Psoas muscle (tissue), 8 donors: Measurements from ENCODE around the gene INTS7. TPM values are rescaled to one million over a fixed set of nuclear protein-coding genes. Genes with fewer than 3 reads are reported as not detected.
"Not testable (repeated sequence)": the region's sequence is repeated elsewhere in the genome, so short reads cannot be mapped to it uniquely, and the experiment has no call there.

Experiments
- ATAC-seq, 4 donors: fragments of 200-7000 bp; cut with Tn5 transposase; one replicate each; pipeline ENCODE4 v1.9.1; 2020; ENCODE audit warnings: moderate library complexity in 3 of 4, mild to moderate bottlenecking in 2 of 4
- DNase-seq, 2 donors: peaks; one replicate each; pipeline ENCODE4 v3.0.0-alpha.2; 2020
- H3K27ac ChIP-seq: fragments of 200-600 bp; one replicate; pipeline ENCODE4 v1.8.0; 2022
- H3K27me3 ChIP-seq, 3 donors: fragments of 200-600 bp in 1 of 3; one replicate each; pipeline versions ENCODE4 v1.6.1 to v1.8.0; 2013 to 2022; ENCODE audit warnings: low read length in 2 of 3, mild to moderate bottlenecking in 2 of 3, moderate library complexity in 1 of 3; ENCODE audit not compliant: insufficient read depth in 3 of 3
- H3K36me3 ChIP-seq, 2 donors: fragments of 200-600 bp in 1 of 2; one replicate each; pipeline versions ENCODE4 v1.6.1 to v1.8.0; 2013 to 2022; ENCODE audit warnings: low read depth in 1 of 2, mild to moderate bottlenecking in 1 of 2, moderate library complexity in 1 of 2; ENCODE audit not compliant: insufficient read depth in 1 of 2
- H3K4me1 ChIP-seq: fragments of 200-600 bp; one replicate; pipeline ENCODE4 v1.8.0; 2022
- H3K4me3 ChIP-seq: fragments of 200-600 bp; one replicate; pipeline ENCODE4 v1.8.0; 2022; ENCODE audit warnings: mild to moderate bottlenecking
- H3K9me3 ChIP-seq: fragments of 200-600 bp; one replicate; pipeline ENCODE4 v1.8.0; 2022
- CTCF ChIP-seq: fragments of 200-600 bp; IDR thresholded peaks from one replicate; pipeline ENCODE4 v1.8.0; 2022; ENCODE audit warnings: antibody characterized with exemption
- WGBS, 3 donors: extraction: QIAGEN DNeasy Blood & Tissue Kit; methylation state at CpG; one replicate each; pipeline versions ENCODE4 v1.1.6 to v1.1.7; 2013; 5-methylcytosine and 5-hydroxymethylcytosine counted together
- intact Hi-C, 2 donors: fragments of 100-400 bp; cut with DNase I; formaldehyde crosslinking; loops; one replicate each; pipeline versions ENCODE4 v1.11.0 to v1.14.2; 2022
- polyA plus RNA-seq, 3 donors: library from polyadenylated mRNA; stranded (reverse); fragments of 200-250 nt; gene quantifications; one replicate each; pipeline ENCODE4 v1.2.3, GENCODE V29; 2013
- total RNA-seq, 4 donors: library from RNA; stranded (reverse); fragmentation: NEBNext Ultra II Directional in 2 of 4; extraction: Animal tissue kit (Norgen Biotek cat#: 25700) in 2 of 4; gene quantifications; one replicate each; pipeline versions ENCODE4 v1.2.1 to v1.2.4, GENCODE V29; 2021 to 2023
- donor health status: healthy with polysubstance abuse.
- donor health status: DM: no; HTN: no; CAD: no; lungs with moderate emphysema.
- donor health status: Bipolar disorder and iron deficiency.
- donor health status: healthy.
- donor health status: DM: yes; HTN: yes; CAD: no.
- donor health status: DM: no; HTN: no; CAD: no.
- donor health status: DM: no; HTN: no; CAD: no.
- donor health status: DM: yes; HTN: yes; CAD: no.

INTS7 gene
- total and polyA plus RNA-seq, 7 donors = 4.4 to 12.7 (median 7.6) TPM

GRCh38 chr1:212034516-212035122, 738 bp downstream of the INTS7 start:
- ATAC-seq (peak in 3 of 4 donors; percentile 17 to 32 (median 29)), DNase-seq (peak in 1 of 2 donors; percentile 23)
- intact Hi-C loops = loop anchor here in 1 of 2 donors (5.0 to 10.0 kb wide), 2 partner anchors 352 to 400 kb away; partner anchors contain the start of gene NENF
- Histone ChIP-seq H3K9me3 (no peaks in the 10 kb centered on the region), H3K27me3 (no peaks in the 10 kb centered on the region), H3K27ac (peak overlapping the region; percentile 85), H3K4me3 (peak overlapping the region; percentile 67), H3K36me3 (peaks cover 0 to 2% of the 10 kb centered on the region in 2 donors), H3K4me1 (peaks cover 7% of the 10 kb centered on the region)
- no peak for TF ChIP-seq CTCF
- 1% methylated on average over 13 of the region's 13 CpGs for WGBS, 3 donors

DNA sequence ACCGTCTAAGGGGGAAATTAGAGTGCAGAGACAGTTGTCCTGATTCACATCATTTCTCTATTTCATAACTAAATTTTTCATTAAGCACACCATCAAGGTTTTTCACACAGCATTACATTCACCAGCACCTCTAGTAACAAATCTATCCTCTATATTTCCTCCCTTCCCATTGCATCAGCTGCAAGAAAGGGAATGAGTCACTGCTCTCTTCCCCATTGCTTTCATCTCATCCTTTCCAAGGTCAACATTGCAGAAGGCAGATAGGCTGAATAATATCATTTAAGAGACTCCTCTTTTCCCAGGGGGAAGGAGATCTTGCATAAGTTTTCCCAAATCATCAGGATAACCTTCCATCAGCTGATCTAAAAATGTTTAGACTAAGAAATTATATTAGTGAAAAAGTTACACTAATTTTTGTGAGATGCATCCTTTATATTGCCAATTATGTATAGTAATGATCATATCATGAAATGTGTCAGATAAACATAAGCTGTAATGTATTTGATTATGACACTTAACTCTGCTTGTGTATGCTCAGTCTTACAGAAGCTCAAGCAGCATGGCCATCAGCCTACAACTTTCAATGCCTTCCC, 4.3 kb downstream of the INTS7 start:
- no peak for DNase-seq
- intact Hi-C loops = loop anchor here in 1 of 2 donors (5.0 to 10.0 kb wide), 2 partner anchors 349 to 404 kb away; partner anchors contain the start of gene NENF

DNA sequence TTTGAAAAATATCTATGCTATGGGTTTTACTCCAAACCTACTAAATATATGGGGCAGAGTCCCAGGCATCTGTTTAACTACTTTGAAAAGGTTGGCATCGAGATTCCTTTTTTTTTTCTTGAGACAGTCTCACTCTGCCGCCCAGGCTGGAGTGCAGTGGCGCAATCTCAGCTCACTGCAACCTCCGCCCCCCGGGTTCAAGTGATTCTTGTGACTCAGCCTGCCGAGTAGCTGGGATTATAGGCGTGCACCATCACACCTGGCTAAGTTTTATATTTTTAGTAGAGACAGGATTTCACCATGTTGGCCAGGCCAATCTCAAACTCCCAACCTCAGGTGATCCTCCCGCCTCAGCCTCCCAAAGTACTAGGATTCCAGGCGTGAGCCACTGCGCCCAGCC, 7.6 kb downstream of the INTS7 start:
- DNase-seq, H3K27ac ChIP-seq, H3K36me3 ChIP-seq, H3K27me3 ChIP-seq, ATAC-seq, H3K9me3 ChIP-seq, H3K4me3 ChIP-seq, H3K4me1 ChIP-seq, intact Hi-C loops: not testable (repeated sequence)
- WGBS, 3 donors = 88 to 97% (median 96%) methylated on average over 10 of the region's 10 CpGs

More for the DNA sequence above, 4.3 kb downstream of the INTS7 start:
- Histone ChIP-seq H3K27me3 (no peaks in the 10 kb centered on the region), H3K36me3 (peaks cover 0 to 2% of the 10 kb centered on the region in 2 donors), H3K4me1 (peaks cover 4% of the 10 kb centered on the region), H3K9me3 (no peaks in the 10 kb centered on the region), H3K27ac (no peak overlapping the region), H3K4me3 (no peak overlapping the region)
- ATAC-seq = no peak
- WGBS, 3 donors = 83 to 89% (median 84%) methylated on average over 1 of the region's 1 CpG
- TF ChIP-seq CTCF = no peak

DNA sequence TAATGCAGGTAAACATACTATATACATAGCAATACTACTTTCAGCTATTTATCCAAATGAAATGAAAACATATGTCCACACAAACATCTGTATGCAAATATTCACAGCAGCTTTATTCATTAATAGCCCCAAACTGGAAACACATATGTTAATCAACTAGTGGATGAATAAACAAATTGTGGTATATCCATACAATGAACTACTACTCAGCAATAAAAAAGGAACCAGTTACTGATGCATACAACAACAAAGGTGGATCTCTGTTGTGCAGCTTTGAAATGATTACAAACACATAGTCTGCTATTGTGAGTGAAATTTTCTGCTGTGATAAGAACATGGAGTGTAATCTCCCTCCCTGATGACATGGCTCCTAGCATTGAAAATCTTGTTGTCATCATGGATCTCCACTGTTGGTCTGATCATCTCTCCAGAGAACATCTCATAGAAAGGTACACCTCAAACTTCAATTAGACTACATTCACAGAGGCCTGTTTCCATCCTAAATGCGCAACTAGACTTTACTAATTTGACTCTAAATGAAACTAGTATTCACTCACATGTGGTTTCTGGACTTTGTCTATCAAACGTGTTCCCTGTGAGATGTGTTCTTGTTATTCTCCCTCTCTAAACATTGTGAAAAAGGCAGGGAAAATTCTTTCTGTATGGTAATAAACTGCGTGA, 10.7 kb downstream of the INTS7 start:
- Histone ChIP-seq H3K36me3 (peaks cover 0 to 12% of the 10 kb centered on the region in 2 donors), H3K27me3 (no peaks in the 10 kb centered on the region), H3K4me3 (no peak overlapping the region), H3K4me1 (no peaks in the 10 kb centered on the region), H3K27ac (no peak overlapping the region), H3K9me3 (no peaks in the 10 kb centered on the region)
- intact Hi-C loops = no loop called here
- no peak for TF ChIP-seq CTCF
- no peak for DNase-seq
- 95 to 98% (median 96%) methylated on average over 3 of the region's 3 CpGs for WGBS, 3 donors
- no peak for ATAC-seq

GRCh38 chr1:212022908-212023307, 12.4 kb downstream of the INTS7 start:
- DNase-seq, H3K27ac ChIP-seq, H3K4me1 ChIP-seq, ATAC-seq, H3K27me3 ChIP-seq, H3K9me3 ChIP-seq, H3K4me3 ChIP-seq, intact Hi-C loops: not testable (repeated sequence)
- H3K36me3 ChIP-seq = peaks cover 0 to 20% of the 10 kb centered on the region in 2 donors
